ENCODE measurements around the gene ZFP64.
A peak's percentile ranks its signal among the peaks of the same experiment; 100 is the strongest.
"Not testable (repeated sequence)": the region's sequence is repeated elsewhere in the genome, so short reads cannot be mapped to it uniquely, and the experiment has no call there.

ZFP64 gene

DNA sequence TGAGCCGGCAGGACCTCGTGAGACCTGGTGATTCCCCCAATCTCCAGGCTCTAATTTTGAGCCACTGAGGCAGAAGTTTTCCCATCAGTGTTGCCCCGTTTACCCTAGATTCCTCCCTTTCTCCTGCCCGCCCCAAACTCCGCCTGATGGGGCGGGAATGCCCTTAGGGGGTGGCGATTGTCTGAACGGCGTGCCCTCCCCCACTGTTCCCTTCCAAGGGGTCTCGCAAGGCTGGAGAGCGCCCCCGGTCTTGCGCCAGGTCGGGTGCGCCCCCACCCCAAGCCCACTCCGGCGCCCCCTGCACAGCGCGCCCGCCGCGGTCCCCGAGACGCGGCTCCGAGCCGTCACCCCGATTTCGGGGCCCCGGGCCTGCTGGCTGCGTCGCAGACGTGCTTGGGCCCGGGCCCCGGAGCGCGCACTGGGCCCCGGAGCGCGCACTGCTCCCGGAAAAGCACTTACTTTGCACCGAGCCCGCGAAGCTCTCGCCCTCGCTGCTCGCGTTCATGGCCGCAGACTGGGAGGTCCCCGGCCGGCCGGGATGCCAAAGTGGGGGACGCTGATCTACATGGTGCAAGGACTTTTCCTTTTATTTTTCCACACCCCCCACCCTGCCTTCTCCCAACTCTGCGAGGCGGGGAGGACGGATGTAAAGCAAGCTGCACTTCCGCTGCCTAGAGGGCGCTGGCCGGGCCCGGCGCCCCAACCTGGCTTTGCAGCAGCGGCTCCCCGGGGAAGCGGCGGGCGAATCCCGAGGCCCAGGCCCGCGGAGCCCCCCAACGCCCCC, at the start of gene ZFP64:
Gene ZFP64, minus strand, starts transcription at position 648 of the 784 bp plus-strand sequence. Its CDS starts 143 bp downstream, at position 505.
- DNase-seq (ENCODE audit: low read depth): peak; percentile 51

DNA sequence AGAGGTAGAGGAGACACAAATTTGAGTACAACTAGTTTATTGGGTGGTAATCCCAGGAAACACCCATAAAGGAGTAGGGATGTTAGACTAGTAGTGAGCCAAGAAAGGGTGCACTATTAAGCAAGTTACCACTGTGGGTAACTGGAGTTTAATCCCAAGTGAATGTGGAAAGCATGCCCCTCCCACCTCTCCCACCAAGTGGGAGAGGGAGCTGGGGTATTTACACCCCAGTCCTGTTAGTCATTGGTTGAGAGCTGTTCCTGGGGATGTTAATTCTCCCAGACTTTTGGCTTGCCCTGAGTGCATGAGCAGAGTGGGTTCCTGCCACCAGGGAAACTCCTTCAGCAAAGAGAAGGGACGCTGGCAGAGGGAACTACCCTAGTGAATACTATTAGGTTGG, 49.2 kb upstream of the ZFP64 start:
- no peak for DNase-seq (ENCODE audit: low read depth)

DNA sequence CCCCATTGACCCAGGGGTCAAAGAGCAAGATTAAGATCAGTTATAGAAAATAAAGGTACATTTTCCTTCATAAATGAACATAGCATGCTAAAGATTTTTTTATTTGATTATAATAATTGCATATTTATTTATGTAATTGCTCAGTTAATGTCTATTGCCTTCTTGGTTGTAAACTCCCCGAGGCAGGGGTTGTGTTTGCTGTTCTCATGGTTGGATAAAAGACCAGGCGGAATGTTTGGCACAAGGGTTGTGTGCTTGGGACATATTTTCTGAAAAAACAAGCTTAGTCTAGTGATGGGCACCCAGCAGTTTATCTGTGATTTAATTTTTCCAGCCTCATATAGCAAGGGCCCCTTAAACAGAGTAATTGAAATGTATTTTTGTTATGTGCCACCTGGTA, 47.5 kb upstream of the ZFP64 start:
- no peak for DNase-seq (ENCODE audit: low read depth)

DNA sequence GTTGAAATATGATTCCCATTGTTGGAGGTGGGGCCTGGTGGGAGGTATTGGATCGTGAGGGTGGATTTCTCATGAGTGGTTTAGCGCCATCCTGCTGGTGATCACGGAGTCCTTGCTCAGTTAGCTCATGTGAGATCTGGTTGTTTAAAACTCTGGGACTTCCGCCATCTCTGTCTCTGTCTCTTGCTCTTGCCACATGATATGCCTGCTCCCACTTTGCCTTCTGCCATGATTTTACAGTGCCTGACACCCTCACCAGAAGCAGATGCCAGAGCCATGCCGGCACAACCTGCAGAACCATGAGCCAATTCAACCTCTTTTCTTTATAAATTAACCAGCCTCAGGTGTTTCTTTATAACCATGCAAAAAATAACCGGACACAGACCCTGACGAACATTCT, 44.7 kb upstream of the ZFP64 start:
- no peak for DNase-seq (ENCODE audit: low read depth)

DNA sequence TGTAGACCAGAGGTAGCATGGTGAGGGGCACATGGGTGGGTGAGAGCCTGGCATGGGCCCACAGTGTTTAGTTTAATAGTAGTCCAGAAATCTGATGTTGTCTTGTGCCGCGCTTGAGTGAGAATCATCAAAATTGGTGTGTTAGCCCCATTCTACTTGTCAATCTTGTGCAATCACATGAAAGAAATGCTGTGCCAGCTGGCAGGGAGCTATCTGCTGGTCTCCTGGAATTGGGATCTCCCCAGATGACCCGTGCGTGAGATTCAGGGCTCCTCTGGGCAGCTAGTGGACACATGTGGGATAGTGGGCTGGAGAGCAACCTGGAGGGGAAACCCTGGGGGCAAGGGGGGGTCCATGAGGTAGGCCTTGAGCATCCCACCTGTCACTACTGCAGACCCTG, 43.5 kb upstream of the ZFP64 start:
- DNase-seq (ENCODE audit: low read depth): no peak

DNA sequence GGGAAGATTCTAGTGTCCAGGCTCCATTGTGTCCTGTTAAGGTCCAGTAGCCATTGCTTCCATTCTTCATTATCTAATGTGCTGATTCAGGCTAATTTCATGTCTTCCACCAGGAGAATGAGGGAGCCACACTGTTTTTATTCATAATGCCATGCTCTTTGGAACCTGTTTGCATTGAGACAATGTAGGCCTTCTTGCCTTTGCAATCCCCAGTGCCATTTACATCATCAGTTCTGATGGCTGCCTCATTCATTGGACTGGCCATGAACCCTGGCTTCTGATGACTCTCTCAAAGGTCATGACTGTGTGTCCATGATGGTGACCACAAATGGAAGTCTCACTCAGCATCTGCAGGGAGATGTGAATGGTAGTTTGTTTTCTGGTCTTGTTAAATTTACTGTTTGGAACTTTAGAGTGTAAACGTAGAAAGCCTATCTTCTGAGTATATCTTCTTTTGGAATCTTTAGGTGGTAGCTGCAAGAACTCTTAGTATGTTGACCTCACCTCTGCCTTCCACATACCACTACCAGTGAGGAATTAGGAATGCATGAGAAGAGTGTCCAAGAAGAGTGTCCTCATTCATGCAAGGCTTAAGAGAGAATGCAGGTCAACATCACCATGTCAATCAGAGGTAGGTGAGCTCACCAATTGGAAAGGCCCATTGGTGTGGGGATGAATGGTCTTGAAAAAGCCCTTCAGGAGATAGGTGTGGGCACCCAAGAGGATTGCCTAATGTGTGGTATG, 42.9 kb upstream of the ZFP64 start:
- no peak for DNase-seq (ENCODE audit: low read depth)

DNA sequence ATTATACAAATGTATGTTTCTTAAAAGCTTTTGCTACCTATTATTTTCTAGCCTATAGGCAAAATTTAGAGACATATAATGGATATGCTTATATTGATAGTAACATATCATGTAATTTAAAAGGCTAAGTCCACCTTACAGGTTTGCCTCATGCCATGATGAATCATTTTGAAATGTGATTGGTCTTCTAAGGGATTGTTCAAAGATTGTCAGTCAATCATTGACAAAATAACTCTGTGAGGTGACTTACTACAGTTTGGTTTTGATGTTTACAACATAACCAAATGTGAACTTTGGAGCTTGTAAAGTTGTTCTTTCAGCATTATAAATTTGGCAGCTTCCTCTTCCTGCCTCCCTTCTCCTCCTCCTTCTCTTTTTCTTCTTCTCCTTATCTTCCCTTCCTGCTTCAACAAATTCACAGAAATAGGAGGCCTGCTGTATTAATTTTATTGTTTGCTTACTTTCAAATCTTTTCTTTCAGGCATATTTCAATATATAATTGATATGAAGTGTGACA, 39.7 kb upstream of the ZFP64 start:
- DNase-seq (ENCODE audit: low read depth): no peak

DNA sequence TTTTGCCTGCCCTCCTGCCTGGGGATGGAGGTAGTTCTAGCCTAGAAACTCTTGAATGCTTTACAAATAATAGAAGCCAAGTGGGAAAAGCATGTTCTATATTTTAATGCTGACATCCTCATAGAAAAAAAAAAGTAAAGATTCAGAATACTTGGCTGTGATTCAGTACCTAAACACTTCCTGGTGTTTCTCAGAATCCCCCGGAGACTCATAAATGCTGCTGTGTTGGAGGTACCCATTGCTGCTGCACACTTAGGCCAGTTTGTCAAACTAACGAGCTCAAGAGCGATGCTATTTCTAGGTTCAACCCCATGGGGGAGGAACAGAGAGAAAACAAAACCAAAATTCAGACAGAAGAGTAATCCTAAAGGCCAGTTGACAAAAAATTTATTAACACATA, 38.8 kb upstream of the ZFP64 start:
- peak; percentile 10 for DNase-seq (ENCODE audit: low read depth)

DNA sequence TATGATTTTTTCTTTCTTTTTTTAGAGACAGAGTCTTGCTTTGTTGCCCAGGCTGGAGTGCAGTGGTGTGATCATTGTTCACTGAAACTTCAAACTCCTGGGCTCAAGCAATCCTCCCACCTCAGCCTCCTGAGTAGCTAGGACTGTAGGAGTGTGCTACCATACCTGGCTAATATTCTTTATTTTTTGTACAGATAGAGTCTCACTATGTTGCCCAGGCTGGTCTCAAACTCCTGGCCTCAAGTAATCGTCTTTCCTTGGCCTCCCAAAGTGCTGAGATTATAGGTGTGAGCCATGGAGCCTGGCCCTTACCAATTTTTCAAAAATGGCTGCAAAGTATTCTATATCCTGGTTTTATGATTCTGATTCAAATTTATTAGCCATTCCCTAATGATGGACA, 37.8 kb upstream of the ZFP64 start:
- not testable (repeated sequence) for DNase-seq (ENCODE audit: low read depth)

DNA sequence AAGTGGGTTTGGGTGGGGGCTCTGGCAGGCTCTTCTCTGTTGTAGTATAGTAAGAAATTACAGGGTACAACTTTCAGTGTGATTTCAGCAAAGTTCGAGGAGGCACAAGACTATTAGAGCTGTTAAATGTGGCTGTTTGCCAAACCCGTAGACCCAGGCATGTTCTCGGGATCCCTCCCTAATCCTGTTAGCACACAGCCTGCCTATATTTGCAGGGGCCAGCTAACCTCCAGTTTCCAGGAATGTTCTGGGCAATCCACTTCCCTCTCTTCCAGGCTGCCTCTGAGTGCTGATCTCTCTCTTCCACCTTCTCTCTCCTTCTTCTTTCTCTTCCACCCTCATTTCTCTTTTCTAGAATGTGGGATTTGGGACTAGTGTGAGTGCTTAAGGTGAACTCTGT, 34.8 kb upstream of the ZFP64 start:
- no peak for DNase-seq (ENCODE audit: low read depth)

DNA sequence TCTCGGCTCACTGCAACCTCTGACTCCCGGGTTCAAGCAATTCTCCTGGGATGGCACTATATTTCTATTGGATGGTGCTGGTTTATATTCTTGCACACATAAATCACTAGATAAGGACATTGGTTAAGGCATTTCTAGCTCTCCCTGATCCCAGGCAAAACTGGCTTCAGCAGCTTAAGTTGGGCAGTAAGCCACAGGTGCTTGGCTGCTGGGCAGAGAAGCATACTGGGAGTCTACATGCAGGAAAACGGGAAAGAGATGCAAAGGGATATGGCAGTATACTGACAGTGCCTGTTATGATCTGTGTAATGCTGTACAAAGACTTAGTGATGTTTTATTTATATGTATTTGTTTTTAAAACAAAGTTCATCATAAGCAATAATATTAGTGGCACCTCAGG, 33.3 kb upstream of the ZFP64 start:
- no peak for DNase-seq (ENCODE audit: low read depth)

DNA sequence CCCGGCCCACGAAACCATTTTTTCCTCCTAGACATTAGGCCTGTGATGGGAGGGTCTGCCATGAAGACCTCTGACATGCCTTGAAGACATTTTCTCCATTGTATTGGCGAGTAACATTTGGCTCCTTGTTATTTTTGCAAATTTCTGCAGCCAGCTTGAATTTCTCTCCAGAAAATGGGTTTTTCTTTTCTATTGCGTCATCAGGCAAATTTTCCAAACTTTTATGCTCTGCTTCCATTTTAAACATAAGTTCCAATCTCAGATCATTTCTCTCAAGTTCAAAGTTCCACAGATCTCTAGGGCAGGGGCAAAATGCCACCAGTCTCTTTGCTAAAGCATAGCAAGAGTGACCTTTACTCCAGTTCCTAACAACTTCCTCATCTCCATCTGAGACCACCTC, 29.8 kb upstream of the ZFP64 start:
- DNase-seq (ENCODE audit: low read depth): not testable (repeated sequence)

DNA sequence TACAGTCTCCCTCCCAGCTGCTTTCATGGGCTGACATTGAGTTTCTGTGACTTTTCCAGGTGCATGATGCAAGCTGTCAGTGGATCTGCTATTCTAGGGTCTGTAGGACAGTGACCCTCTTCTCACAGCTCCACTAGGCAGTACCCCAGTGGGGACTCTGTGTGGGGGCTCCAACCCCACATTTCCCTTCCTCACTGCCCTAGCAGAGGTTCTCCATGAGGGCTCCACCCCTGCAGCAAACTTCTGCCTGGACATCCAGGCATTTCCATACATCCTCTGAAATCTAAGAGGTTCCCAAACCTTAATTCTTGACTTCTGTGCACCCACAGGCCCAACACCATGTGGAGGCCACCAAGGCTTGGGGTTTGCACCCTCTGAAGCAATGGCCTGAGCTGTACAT, 29.3 kb upstream of the ZFP64 start:
- not testable (repeated sequence) for DNase-seq (ENCODE audit: low read depth)

DNA sequence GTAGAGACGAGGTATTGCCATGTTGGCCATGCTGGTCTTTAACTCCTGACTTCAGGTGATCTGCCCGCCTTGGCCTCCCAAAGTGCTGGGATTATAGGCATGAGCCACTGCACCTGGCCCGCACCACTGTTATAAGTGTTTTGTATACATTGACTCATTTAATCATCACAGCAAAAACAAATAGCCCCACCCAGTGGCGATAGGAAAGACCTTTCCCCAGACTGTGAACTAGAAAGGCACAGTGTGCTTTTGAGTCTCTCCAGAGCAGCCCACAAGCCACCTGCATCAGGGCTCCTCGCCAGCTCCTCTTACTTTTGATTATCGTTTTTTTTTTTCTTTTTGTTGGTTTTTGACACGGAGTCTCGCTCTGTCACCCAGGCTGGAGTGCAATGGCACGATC, 27.9 kb upstream of the ZFP64 start:
- no peak for DNase-seq (ENCODE audit: low read depth)

DNA sequence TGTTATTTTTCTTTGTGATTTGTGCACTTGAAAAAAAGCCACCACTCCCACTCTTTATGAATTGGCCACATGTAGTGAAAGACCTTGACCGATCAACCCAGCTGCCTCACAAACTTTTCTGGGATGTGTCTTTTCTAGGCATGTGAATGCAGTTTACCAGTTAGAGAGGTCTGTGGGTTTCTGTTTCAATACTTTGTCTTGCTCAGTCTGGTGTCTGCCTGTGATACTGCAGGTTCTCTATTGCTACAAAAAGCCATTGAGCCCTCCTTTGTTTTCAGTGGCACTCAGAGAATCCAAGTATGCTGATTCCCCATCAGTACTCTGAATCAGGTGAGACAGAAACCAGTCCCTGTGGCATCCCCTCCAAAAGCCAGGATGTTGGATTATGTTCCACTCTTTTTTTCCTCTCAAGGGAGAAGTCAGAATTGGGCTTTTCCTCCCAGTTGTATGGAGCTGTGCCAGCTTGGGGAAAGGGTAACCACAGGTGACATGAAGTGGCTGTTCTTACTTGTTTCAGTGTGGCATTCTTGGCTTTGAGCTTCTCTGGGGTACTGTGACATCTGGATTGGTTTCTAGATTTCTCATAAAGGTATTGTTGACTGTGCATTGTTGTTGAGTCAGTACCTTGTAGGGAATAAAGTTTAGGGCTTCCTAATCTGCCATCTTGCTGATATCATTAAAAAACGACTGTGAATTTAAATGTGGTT, 26.3 kb upstream of the ZFP64 start:
- DNase-seq (ENCODE audit: low read depth): no peak

DNA sequence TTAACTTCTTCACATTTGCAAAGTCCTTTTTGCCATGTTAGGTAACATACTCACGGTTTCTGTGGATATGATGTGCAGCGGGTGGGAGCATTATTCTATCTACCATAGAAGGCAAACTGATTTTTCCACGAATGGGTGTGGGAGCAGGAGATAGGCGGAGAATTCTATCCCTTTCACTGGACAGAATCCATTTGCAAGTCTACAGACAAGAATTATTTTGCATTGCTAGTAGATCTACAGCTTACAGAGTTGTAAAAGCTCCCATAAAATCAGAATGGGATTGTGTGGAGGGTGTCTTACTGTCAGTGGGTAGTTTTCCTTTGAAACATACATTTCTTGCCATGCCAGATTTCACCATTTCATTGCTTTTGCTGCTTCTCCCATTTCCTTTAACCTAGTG, 22.4 kb upstream of the ZFP64 start:
- no peak for DNase-seq (ENCODE audit: low read depth)

DNA sequence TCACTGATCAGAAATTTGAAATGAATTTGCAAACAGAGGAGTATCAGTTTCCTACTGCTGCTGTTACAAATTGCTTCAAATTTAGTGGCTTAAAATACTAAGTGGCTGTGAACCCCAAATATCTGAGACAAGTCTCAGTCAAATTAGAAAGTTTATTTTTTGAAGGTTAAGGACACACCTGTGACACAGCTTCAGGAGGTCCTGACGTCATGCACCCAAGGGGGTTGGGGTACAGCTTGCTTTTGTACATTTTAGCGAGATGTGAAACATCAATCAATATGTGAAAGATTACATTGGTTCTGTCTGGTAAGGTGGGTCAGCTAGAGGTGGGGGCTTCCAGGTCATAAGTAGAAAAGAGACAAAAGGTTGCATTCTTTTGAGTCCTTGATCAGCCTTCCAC, 21.4 kb upstream of the ZFP64 start:
- DNase-seq (ENCODE audit: low read depth): no peak

DNA sequence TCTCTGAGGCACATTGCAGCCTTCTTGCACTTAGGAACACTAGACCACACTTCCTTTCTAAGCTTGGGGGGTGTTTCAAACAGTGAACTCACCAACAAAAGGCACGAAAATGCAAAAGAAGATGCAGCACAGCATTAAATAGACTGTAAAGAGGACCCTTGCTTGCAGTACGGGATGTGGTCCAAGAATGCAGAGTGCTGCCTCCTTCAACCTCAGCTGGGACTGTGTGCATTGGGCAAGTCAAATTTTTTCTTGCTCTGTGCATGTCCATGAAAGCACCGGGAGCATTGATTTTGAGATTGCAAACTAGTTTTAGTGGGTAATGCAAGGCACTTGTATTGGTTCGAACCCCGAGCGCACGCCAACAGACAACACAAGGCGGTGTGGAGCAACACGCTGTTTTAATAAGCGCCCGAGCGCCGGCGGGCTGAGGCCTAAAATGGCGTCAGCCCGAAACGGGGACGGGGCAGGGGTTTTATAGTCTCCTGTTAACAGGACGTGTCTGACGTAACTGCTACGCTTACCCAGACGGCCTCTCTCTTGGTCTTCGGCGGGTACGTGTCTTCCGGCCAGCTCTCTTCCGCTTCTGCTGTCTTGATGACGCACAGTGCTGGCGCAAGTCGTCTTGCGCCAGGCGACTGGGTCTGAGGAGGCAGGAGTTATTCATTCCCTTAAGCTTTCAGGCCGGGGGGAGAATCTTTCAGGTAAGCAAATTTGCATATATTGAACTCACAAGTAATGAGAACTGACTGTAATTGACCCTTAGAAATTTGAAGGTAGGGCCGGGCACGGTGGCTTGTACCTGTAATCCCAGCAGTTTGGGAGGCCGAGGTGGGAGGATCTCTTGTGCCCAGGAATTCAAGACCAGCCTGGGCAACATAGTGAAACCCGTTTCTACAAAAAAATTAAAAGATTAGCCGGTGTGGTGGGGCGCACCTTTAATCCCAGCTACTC, 18.7 kb upstream of the ZFP64 start:
- no peak for DNase-seq (ENCODE audit: low read depth)

DNA sequence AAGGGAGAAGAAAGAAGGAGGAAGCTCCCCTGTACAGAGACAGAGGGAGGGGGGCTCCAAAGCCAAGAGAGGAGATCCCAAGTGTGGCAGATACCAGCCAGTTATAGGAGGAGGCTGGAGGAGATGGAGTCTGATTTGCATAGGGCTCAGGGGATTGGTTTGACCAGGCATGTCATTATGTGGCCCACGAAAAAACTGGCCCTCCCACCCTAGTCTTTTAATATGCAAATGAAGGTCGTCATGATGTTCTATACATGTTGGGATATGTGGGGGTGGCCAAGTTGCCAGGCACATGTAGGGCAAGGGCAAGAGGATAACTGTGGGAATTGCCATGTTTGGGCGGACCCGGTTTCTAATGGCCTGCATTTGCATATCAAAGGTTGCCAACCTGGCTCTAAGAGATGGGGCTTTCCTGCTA, 17.6 kb upstream of the ZFP64 start:
- no peak for DNase-seq (ENCODE audit: low read depth)

DNA sequence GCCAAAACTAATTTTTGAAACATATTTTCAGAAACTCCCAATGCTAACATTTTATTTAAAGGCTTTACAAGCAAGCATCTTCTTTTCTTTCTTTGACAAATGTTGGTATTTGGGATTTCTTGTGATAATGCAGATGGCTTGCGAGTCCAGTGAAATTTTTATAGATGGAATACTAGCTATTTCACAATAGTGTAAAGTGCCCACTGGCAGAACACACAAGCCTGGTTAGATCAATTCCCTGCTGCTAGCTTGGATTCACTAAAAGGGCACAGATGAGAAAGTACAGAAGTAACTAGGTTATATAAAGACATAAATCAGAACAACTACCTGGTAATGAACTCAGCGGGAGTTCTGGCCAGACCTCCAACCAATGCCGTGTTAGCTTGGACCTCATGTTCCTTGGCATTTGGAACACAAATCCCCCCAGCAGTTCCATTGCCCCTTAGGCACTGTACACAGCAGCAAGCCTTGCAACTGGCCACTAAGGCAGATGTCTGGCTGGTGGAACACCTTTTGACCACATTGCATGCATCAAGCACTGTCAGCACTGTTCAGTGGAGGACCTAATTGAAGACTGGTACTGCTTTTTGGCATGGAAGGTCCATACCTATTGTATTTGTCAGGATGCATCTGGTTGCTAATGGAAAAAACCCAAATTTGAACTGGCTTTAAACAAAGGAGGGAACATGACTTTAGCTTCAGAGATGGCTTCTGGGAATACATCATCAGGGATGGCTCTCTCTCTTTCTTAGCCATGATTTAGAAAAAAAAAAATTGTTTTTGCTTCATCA, 15.6 kb upstream of the ZFP64 start:
- DNase-seq (ENCODE audit: low read depth): no peak

DNA sequence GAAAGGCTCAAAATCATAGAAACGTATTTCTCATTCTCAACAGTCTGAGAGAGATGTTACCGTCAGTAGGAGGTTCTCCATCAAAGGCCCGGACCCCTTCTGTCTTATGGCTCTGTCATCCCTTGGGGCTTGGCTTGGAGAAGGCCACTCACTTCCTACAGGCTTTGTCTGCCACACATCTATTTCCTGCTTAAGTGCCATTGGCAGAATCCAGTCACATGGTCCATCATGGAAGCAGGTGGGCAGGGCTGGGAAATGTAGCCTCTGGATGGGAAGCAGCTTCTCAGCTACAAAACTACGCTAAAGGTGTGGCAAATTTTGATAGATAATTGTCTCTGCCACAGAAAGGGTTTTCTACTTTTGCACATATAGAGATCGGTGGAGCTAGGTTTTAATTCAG, 12.6 kb upstream of the ZFP64 start:
- no peak for DNase-seq (ENCODE audit: low read depth)
